ENCODE measurements around the gene DCAF6. TPM values are rescaled to one million over a fixed set of nuclear protein-coding genes. Genes with fewer than 3 reads are reported as not detected.
A peak's percentile ranks its signal among the peaks of the same experiment; 100 is the strongest.
"Not testable (repeated sequence)": the region's sequence is repeated elsewhere in the genome, so short reads cannot be mapped to it uniquely, and the experiment has no call there.

Gene DCAF6, protein sequence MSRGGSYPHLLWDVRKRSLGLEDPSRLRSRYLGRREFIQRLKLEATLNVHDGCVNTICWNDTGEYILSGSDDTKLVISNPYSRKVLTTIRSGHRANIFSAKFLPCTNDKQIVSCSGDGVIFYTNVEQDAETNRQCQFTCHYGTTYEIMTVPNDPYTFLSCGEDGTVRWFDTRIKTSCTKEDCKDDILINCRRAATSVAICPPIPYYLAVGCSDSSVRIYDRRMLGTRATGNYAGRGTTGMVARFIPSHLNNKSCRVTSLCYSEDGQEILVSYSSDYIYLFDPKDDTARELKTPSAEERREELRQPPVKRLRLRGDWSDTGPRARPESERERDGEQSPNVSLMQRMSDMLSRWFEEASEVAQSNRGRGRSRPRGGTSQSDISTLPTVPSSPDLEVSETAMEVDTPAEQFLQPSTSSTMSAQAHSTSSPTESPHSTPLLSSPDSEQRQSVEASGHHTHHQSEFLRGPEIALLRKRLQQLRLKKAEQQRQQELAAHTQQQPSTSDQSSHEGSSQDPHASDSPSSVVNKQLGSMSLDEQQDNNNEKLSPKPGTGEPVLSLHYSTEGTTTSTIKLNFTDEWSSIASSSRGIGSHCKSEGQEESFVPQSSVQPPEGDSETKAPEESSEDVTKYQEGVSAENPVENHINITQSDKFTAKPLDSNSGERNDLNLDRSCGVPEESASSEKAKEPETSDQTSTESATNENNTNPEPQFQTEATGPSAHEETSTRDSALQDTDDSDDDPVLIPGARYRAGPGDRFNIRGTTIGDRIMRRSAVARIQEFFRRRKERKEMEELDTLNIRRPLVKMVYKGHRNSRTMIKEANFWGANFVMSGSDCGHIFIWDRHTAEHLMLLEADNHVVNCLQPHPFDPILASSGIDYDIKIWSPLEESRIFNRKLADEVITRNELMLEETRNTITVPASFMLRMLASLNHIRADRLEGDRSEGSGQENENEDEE
- polyA plus RNA-seq (2012; ENCODE audit: low read depth, missing spikeins): 27.9 TPM

DNA sequence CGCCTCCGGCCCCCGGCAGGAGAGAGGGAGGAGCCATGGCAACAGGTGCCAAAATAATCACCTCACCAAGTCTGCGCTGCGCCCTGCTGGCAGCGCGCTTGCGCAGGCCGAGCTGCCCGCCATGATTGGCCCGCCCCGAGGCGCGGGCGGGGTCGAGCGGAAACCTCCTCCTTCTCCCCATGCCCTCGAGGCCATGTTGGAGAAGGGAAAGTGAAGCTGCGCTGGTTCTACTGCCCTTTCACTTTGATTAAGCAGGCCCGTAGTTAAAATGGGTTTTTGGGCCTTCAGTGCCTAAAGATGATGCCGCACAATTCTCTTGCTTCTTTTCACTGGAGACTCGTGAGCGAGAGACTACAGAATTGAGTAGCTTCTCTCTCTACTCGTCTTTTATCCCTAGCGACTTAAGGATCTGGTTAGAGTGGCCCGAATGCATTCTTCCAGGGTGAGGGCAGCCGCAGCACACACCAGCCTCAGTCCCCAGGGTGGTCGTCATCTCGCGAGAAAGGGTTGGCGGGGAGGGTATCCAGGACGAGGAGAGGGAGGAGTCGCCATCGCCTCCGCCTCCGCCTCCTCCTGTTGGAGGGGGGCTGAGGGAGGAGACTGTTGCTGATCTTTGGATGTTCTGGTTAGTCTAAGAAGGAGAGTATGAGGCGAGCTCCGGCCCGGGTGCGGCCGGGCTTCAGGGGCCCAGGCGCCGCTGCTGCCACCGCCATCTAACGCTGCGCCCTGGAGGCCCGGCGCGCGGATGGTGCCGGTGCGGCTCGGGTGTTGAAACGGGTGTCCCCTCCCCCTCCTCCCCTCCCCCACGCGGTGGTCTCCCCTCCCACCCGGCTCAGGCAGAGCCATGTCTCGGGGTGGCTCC is at the start of gene DCAF6:
Gene DCAF6 (plus strand): TSS at position 616 of the 862 bp plus-strand sequence. CDS start 229 bp downstream, at position 845.
- FAIRE-seq: peak; percentile 99
- peak; percentile 91 for TF ChIP-seq POLR2AphosphoS5 (IDR thresholded peaks at IDR 0.05; ENCODE audit: low read depth, low read length)
- peak; percentile 80 for TF ChIP-seq POLR2A (IDR thresholded peaks at IDR 0.05; ENCODE audit: low read depth, low read length)
- TF ChIP-seq POU2F2 (IDR thresholded peaks at IDR 0.05; ENCODE audit: low read depth, low read length): peak; percentile 66; the same call in 1 of the 2 replicates
- TF ChIP-seq PAX5 (IDR thresholded peaks at IDR 0.05; ENCODE audit: insufficient read depth, low read length, severe bottlenecking): no peak
- DNase-seq (ENCODE audit: insufficient read length, low spot score): peak; percentile 86

GRCh38 chr1:167887187-167887586 is 49.3 kb upstream of the DCAF6 start:
- DNase-seq (ENCODE audit: insufficient read length, low spot score); FAIRE-seq: not testable (repeated sequence)

GRCh38 chr1:167890400-167890799 is 46.1 kb upstream of the DCAF6 start:
- no peak for FAIRE-seq
- DNase-seq (ENCODE audit: insufficient read length, low spot score): no peak
- TF ChIP-seq POLR2A (IDR thresholded peaks at IDR 0.05; ENCODE audit: low read depth, low read length): no peak
- TF ChIP-seq SPI1 (IDR thresholded peaks at IDR 0.05; ENCODE audit: low read depth, low read length): no peak
- TF ChIP-seq PAX5 (IDR thresholded peaks at IDR 0.05; ENCODE audit: insufficient read depth, low read length, severe bottlenecking): no peak
- TF ChIP-seq POU2F2 (IDR thresholded peaks at IDR 0.05; ENCODE audit: low read depth, low read length): no peak
- no peak for TF ChIP-seq TAF1 (IDR thresholded peaks at IDR 0.05; ENCODE audit: low read depth, low read length)
- no peak for TF ChIP-seq POLR2AphosphoS5 (IDR thresholded peaks at IDR 0.05; ENCODE audit: low read depth, low read length)

- DNase-seq (ENCODE audit: insufficient read length, low spot score): no peak
- FAIRE-seq: no peak
- TF ChIP-seq PAX5 (IDR thresholded peaks at IDR 0.05; ENCODE audit: insufficient read depth, low read length, severe bottlenecking): no peak
- TF ChIP-seq POLR2AphosphoS5 (IDR thresholded peaks at IDR 0.05; ENCODE audit: low read depth, low read length): no peak
- TF ChIP-seq TAF1 (IDR thresholded peaks at IDR 0.05; ENCODE audit: low read depth, low read length): no peak
- no peak for TF ChIP-seq POU2F2 (IDR thresholded peaks at IDR 0.05; ENCODE audit: low read depth, low read length)
- no peak for TF ChIP-seq SPI1 (IDR thresholded peaks at IDR 0.05; ENCODE audit: low read depth, low read length)
- no peak for TF ChIP-seq POLR2A (IDR thresholded peaks at IDR 0.05; ENCODE audit: low read depth, low read length)
These were observed 42.7 kb upstream of the DCAF6 start for GRCh38 chr1:167893798-167894197.

DNA sequence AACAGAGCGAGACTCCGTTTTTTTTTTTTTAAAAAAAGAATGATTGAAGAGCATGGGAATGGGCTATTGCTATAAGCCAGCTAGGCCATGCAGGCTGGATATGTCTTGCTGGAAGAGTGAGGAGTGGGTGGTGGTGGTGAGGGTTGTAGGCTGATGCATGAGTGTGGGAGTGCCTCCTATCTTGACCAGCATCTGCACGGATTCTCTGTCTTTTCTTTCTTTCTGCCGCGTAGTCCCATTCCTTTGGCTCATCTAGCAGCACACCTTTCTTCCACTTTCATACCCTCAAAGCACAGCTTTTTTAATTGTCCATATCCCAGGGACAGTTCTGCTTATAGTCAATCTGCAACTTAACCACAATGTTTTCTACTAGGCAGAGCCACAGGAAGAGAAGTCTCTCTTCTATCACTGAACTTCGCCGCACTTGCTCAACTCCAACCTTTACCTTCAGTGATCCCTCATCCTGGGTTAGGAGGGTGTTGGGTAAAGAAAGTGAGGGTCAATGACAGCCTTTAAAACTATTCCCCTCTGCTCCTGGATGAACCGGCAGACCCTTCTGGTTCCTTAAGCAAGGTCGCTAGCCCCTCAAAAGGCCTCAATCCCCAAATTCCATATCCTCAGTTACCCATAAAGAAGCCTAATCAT is 37.8 kb upstream of the DCAF6 start:
- peak; percentile 66 for FAIRE-seq

DNA sequence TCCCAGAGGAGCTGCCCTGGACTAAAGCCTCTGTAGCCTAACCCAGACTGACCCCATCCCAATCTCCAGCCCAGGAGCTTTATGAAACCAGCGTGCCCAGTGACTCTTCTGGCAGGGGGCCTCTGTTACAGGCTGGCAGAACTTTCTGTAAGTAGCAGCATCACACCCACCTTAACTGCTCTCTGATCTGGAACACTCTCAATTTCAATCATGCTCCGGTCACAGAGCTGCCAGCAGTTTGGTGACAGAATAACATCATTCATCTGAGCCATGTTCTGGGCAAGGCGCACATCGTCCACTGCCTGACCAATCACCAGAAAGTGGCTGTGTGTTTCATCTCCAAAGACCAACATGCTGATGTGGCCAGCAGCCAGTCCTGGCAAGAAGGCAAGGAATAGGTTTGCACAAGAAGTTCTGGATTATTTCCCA is 37.2 kb upstream of the DCAF6 start:
- TF ChIP-seq POU2F2 (IDR thresholded peaks at IDR 0.05; ENCODE audit: low read depth, low read length) (no peak), PAX5 (IDR thresholded peaks at IDR 0.05; ENCODE audit: insufficient read depth, low read length, severe bottlenecking) (peak; percentile 62)
- DNase-seq (ENCODE audit: insufficient read length, low spot score): peak; percentile 27
- FAIRE-seq: peak; percentile 93

More for the DNA sequence above, 37.8 kb upstream of the DCAF6 start:
- no peak for DNase-seq (ENCODE audit: insufficient read length, low spot score)
- TF ChIP-seq PAX5 (IDR thresholded peaks at IDR 0.05; ENCODE audit: insufficient read depth, low read length, severe bottlenecking): no peak
- TF ChIP-seq SPI1 (IDR thresholded peaks at IDR 0.05; ENCODE audit: low read depth, low read length): no peak
- no peak for TF ChIP-seq POLR2AphosphoS5 (IDR thresholded peaks at IDR 0.05; ENCODE audit: low read depth, low read length)
- no peak for TF ChIP-seq POU2F2 (IDR thresholded peaks at IDR 0.05; ENCODE audit: low read depth, low read length)
- no peak for TF ChIP-seq POLR2A (IDR thresholded peaks at IDR 0.05; ENCODE audit: low read depth, low read length)
- no peak for TF ChIP-seq TAF1 (IDR thresholded peaks at IDR 0.05; ENCODE audit: low read depth, low read length)

DNA sequence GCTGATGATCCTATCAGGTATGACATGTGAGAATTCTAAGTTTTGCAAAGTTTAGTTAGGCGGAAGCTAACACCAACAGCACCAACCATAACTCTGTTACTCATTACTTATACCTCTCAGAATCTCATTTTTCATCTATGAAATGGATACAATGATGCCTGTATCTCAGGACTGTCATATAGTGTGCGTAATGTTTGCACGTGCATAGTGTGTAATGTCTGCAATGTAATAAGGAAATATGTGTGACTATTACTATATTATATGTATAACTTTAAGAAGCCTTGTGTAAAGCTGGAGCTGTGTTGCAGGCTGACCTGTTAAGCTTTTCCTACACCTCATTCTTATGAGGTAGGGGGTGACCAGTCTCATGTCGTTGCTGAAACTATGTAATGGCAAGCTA is 35.6 kb upstream of the DCAF6 start:
- no peak for DNase-seq (ENCODE audit: insufficient read length, low spot score)

DNA sequence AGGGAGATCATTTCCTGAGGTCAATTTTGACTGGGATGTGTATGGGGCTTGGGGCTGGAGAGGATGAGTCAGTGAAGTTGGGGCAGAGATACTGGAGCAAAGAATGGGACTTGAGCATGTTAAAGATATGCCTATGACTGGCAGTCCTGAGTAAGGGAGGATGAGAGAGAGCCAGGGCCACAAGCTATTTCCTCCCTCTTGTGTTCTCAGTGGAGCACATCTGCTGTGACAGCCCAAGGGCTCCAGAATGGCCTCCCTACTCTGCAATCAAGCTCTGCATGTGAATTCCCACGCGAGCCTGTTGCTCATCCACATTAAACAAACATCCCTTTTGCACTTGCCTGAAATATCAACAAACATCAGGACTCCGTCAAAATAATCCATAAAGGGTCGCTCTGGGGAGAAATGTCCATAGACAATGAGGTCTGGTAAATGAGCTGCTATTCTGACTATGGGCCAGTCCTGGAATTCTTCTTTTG is 31.8 kb upstream of the DCAF6 start:
- DNase-seq (ENCODE audit: insufficient read length, low spot score): no peak
- no peak for FAIRE-seq

More for the DNA sequence above, 35.6 kb upstream of the DCAF6 start:
- no peak for FAIRE-seq
- no peak for TF ChIP-seq POLR2AphosphoS5 (IDR thresholded peaks at IDR 0.05; ENCODE audit: low read depth, low read length)
- TF ChIP-seq PAX5 (IDR thresholded peaks at IDR 0.05; ENCODE audit: insufficient read depth, low read length, severe bottlenecking): no peak
- no peak for TF ChIP-seq SPI1 (IDR thresholded peaks at IDR 0.05; ENCODE audit: low read depth, low read length)
- no peak for TF ChIP-seq TAF1 (IDR thresholded peaks at IDR 0.05; ENCODE audit: low read depth, low read length)
- no peak for TF ChIP-seq POLR2A (IDR thresholded peaks at IDR 0.05; ENCODE audit: low read depth, low read length)
- no peak for TF ChIP-seq POU2F2 (IDR thresholded peaks at IDR 0.05; ENCODE audit: low read depth, low read length)

More for the DNA sequence above, 31.8 kb upstream of the DCAF6 start:
- TF ChIP-seq POLR2AphosphoS5 (IDR thresholded peaks at IDR 0.05; ENCODE audit: low read depth, low read length): no peak
- TF ChIP-seq POU2F2 (IDR thresholded peaks at IDR 0.05; ENCODE audit: low read depth, low read length): no peak
- TF ChIP-seq SPI1 (IDR thresholded peaks at IDR 0.05; ENCODE audit: low read depth, low read length): no peak
- no peak for TF ChIP-seq PAX5 (IDR thresholded peaks at IDR 0.05; ENCODE audit: insufficient read depth, low read length, severe bottlenecking)
- TF ChIP-seq POLR2A (IDR thresholded peaks at IDR 0.05; ENCODE audit: low read depth, low read length): no peak
- TF ChIP-seq TAF1 (IDR thresholded peaks at IDR 0.05; ENCODE audit: low read depth, low read length): no peak
